Head of caudate nucleus (tissue), 42 donors: Measurements from ENCODE around the gene NDNF.
A peak's percentile ranks its signal among the peaks of the same experiment; 100 is the strongest.

Experiments used
- DNase-seq, 42 donors: peaks; one replicate each; pipeline versions ENCODE4 v3.0.0 to v3.0.0-alpha.2; 2020 to 2021; ENCODE audit warnings: mixed read lengths in 7 of 42
- intact Hi-C: fragments of 100-400 bp; cut with DNase I; formaldehyde crosslinking; loops from one replicate; pipeline ENCODE4 v1.15.0; 2022

Gene NDNF

DNA sequence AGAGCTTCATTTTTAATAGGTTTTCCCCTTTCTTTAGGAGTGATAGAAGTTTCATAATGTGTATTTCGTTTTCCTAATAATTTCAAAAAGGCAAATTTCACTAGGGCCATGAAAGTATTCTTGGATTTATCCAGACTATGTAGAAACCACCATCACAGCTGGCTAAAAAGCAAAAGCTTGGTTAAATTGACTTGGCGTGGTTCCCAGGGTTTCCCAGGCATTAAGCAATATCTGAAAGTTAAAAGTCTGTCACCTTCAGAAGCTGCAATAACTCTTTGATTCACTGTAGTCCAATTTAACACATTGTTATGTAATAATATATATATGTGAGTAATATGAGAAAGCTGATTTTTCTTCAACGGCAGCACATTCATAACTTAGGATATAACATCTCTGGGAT is 38.3 kb downstream of the NDNF start:
- intact Hi-C loops: no loop called here
- peak in 1 of 42 donors; percentile 7 for DNase-seq

DNA sequence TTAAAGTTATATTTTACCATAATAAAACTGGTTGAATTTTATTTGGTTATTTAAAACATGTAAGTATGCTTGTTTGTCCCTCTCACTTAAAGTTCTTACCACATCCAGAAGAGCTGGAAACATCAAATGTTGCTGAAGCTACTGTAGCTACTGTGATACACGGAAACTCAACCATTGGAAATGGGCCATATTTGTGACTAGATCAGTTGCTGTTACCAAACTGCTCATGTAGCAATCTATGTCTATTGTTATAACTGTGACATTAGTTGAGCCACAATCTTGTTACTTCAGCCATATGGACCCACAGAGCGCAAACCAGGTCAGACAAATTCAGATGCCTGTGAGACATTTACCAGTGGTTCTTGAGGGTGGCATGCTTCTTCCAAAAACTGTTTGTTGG is 41.6 kb downstream of the NDNF start:
- intact Hi-C loops: no loop called here
- DNase-seq: no peak

DNA sequence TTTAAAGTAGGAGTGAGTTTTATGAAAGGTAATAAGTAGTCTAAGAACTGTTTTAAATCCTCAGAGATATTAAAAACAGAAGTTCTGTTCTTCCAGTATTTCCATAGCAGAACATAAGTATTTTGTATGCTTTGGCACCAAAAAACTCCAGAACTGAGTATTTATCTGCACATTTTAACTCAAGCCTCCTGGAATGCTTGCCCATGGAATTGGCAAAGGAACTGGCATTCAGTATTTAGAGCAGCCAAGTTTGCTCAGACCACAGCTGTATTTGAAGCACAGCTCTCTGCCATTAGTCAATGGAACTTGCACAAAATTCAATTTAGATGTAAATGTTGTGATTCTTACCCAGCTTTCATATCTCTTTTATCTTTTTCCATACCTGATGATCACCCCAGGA is 42.2 kb downstream of the NDNF start:
- intact Hi-C loops: no loop called here
- peak in 1 of 42 donors; percentile 3 for DNase-seq

DNA sequence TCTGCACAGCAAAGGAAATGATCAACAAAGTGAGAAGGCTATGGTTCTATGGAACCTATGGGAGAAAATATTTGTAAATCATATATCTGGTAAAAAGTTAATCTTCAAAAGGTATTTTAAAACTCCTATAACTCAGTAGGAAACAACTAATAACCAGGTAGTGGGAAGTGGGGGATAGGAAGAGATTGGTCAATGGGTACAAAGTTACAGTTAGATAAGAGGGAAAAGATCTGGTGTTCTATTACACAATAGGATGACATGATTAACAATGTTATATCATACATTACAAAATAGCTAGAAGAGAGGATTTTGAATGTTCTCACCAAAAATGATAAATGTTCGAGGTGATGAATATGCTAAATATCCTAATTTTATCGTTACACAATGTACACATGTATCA is 46.3 kb downstream of the NDNF start:
- no peak for DNase-seq
- intact Hi-C loops: no loop called here

DNA sequence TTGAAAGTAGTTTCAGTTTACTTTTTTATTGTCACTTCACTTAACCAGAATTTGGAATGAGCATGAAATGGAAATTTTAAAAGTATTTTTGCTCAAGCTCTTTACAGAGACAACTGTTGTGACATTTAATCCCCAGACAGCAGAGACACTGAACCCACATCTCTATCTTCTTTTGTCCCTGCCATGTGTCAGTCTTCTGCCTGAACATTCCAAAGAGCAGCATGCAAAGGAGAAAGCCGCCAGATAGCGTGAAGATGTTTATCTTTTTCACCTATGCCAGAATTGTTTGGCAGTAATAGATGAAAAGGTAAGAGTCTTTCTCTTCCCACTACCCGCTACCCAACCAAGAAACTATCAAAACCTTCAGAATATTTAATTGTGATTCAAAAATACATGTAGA is 46.8 kb downstream of the NDNF start:
- intact Hi-C loops: no loop called here
- DNase-seq: no peak

DNA sequence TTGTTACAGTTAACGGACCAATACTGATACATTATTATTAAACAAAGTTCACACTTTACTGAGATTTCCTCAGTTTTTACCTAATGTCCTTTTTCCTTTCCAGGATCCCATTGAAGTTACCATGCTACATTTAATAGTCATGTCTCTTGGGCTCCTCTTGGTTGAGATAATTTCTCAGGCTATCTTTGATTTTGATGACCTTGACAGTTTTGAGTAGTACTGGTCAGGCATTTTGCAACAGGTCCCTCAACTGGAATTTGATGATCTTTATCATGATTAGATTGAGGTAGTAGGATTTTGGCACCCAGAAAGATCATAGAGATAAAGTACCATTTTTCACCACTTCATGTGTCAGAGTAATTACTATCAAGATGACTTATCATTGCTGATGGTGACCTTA is 53.8 kb downstream of the NDNF start:
- intact Hi-C loops: no loop called here
- no peak for DNase-seq

DNA sequence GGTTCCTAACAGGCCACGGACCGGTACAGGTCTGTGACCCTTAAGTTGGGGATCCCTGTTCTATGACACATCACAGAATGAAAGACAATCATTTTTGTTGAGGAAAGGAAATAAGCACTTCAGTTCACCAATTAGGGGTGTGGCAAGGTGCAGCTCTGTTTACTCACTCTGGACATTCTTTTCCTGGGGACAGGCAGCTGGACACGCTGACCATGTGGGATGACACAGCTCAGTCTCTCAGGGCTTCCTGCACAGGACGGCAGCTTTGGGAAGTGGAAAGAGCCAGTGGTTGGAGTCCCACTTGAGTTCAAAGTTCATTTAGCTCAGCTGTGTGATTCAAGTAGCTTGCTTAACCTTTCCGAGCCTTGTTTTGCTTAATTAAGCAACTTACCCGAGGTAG is 55.7 kb downstream of the NDNF start:
- DNase-seq: no peak
- intact Hi-C loops: no loop called here

DNA sequence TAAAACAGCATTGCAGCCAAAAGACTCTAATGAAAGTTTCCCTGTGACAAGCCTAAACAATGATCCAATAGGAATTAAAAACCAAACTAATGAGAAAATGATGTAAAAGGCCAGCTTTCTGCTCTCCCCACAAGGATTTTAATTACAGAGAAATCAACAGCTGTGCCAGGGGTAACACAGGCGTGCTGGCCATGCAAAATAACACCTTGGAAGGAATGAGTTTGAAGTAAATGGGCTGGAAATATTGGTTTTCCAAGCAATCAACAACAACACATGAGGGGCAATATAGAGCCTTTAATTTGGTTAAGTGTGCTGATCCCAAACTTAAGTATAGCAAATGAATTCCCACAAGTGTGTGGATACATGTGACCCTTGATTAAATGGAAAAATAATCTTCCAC is 56.9 kb downstream of the NDNF start:
- no peak for DNase-seq
- intact Hi-C loops: no loop called here

DNA sequence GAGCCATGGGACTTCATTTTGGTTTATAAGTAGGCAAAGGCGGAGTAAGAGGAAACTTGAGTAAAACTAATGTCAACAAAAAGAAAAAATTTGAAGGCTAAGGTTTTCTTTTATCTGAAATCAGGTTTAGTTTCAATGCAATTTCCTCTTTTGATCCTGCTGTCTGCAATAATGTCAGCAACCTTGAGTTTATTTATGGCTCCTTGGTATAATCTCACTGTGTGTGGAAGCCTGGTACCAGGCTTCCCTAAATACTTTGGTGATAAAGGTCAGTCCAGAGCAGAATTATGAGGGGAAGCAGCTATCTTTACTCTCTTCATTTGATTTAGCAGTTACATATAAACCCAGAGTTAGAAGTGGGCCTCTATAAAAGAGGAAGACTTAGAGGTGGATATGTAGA is 57.8 kb downstream of the NDNF start:
- no peak for DNase-seq

DNA sequence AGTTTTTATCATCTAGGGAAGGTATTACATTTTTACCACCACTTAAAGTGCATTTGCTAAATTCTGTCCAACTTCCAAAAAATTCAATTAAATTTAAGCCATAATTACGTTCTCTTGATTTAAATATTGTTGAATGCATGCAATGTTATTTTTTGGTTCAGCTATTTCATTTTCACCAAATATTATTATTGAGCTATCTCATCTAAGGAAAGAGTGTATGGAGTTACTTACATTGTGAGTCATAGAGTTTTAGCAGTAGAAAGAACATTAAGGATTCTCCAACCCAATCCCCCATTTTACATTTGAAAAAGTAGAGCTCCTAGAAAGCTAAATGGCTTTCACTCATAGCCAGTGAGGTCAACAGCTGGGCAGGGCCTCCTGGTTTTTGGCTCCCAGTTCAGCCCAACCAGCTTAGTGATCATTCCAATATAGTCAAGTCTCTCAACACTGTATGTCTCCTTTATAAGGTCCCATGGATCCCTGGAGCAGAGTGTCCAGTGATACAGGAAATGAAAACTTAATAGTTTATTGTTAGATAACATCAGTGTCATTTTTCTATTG is 60.5 kb downstream of the NDNF start:
- DNase-seq: no peak
- intact Hi-C loops: no loop called here

More for the DNA sequence above, 57.8 kb downstream of the NDNF start:
- intact Hi-C loops: no loop called here

DNA sequence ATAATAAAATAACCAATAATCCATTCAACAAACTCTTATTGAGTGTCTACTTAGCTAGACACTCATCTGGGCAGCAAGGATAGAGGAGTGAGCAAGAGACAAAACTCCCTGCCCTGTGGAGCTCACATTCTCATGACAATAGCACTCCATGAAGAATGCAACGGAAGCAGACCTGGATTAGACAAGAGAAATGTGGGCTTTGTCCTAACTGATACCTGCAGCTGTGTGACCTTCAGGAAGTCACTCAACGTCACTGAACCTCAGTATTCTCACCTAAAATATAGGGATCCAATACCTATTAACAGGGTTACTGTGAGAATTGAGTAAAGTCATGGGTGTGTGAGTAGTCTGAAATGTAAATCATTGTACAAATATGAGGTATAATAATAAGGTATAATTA is 61.2 kb downstream of the NDNF start:
- intact Hi-C loops: no loop called here

DNA sequence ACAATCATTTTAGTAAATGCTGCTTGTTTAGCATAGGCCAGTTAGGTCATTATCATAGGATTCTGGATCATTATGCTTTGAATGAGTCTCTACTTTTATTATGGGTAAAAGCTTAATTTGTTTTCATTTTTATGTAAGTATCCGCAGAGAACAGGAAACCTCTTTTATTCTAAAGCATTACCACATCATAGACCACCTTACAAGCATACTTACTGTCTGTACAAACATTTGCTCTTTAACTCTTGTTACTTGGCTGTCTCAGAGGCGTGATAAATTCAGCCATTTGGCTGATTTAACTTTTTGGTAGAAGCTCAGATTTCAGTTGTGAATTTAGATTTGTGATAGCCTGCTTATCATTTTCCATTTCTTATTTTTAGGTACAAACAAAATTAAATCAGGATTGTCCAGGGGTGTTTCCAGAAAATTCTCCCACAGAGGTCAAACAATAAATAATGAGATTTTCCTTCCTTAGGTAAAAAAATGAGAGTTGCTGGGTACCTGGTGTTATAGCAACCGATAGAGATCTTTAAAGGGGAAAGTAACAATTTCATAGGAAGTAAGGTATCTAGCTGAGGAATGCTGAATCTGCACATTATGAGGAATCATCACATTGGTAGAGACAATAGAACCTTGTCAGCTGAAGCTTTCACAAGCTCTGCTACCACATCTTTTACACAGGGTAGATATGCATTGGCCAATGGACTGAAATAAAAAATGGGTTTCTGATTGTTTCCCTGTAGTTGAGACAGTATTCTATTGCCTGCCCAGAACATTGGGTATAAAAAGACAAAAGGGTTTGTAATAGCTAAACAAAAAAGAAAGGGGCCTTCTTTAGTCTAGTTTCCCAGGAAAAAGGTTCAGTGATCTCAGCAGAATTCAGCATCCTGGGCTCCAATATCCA is 62.5 kb downstream of the NDNF start:
- no peak for DNase-seq
- intact Hi-C loops: no loop called here

More for the DNA sequence above, 61.2 kb downstream of the NDNF start:
- DNase-seq: no peak

DNA sequence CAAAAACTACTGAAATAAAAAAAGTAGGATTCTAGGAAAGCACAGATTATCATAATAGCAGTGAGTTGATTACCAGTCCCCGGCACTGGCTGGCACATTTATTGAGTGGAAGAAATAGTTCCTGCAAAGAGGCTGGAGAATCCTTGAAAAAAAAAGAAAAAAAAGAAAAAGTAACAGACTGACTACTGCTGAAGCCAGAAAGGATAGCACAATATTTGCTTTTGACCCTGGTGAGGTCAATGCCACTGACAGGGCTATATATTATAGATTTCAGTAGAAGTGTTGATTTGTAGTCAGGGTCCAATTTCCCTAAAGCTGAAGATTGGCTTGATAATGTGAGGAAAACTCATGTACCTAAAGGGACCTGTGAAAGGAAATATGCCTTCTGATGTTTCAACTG is 64.7 kb downstream of the NDNF start:
- intact Hi-C loops: no loop called here
- DNase-seq: no peak

DNA sequence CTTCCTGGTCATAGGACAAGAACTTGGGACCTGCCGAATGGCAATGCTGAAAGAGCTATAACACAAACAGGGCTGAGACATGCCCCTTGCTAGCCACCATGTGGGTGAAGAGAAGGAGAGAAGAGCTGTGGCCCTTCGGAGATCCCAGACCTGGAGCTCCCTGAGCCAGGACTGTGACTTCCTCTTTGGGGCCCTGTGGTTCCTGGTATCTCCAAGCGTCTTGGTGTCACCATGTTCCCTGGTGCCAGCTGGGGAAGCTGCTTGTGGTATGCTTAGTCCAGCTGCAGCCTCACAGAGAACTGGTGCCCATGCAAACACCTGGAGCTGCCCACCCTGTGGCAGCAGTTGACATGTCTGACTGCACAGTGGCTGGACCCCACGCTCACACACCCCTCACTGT is 68.5 kb downstream of the NDNF start:
- intact Hi-C loops: no loop called here

DNA sequence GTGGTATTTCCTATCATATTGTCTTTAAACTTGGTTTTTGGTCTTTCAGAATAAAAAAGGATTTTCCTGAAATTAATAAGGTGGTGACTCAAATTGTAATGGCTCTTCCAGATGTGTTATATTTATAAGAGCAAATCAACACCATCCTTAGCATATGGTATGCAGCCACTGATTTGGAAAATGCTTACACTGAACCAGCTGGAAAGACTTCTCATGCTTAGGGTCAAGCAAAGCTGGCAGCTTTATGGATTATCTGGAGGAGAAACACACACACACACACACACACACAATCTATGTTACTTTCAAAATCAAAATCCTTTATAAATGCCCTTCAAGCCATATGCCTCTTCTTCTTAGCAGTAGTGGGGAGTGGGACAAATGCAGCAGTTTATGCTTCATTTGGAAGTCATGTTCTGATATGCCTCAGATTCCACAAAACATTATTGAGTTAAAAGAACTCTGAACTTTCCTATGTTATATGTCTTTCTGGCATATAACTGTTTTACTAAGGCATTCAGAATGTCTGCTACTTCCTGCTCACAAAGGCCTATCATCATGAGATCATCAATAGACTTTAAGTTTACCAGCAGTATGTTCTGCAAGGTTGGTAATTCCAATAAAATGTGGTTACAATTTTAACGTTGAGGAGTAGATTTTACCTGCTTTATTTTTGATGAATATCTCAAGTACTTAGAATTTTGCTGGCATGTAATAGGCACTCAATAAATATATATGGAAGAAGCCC is 76.9 kb downstream of the NDNF start:
- DNase-seq: no peak
- intact Hi-C loops: no loop called here

More for the DNA sequence above, 68.5 kb downstream of the NDNF start:
- no peak for DNase-seq

DNA sequence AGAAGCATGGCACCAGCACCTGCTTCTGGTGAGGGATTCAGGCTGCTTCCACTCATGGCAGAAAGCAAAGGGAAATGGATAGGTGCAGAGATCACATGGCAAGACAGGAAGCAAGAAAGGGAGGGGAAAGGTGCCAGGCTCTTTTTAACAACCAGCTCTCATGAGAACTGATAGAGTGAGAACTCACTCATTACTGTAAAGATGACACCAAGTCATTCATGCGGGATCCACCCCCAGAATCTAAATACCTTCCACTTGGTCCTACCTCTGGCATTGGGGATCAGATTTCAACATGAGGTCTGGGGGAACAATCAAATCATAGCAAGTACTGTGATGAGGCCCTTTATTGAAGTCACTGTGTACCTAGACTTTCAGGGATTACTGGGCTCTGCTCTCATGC is 77.8 kb downstream of the NDNF start:
- intact Hi-C loops: no loop called here
- no peak for DNase-seq

DNA sequence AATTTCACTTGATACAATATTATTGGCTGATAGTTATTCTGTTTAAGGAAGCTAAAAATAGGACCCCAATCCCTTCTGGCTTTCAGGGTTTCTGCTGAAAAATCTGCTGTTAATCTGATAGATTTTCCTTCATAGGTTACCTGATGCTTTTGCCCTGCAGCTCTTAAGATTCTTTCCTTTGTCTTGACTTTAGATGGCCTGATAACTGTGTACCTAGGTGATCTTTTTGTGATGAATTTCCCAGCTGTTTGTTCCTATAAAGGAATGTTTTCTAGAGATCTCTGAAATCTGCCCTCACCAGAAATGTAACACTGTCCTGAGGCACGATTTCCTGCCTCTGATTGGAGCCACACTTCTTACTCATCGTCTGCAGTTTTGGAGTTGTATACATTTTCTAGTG is 80.5 kb downstream of the NDNF start:
- no peak for DNase-seq
- intact Hi-C loops: no loop called here

DNA sequence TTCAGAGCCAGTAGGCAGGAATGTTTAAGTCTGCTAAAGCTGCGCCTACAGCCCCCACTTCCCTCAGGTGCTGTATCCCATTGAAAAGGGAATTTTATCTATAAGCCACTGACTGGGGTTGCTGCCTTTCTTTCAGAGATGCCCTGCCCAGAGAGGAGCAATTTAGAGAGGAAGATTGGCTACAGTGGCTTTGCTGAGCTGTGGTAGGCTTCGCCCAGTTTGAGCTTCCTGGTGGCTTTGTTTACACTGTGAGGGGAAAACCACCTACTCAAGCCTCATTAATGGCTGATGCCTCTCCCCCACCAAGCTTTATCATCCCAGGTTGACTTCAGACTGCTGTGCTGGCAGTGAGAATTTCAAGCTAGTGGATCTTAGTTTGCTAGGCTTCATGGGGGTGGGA is 82.1 kb downstream of the NDNF start:
- DNase-seq: no peak
- intact Hi-C loops: no loop called here
